ENCODE measurements around the gene BTF3. TPM values are rescaled to one million over a fixed set of nuclear protein-coding genes. Genes with fewer than 3 reads are reported as not detected.

The BTF3 gene
- total RNA-seq, 1 donor from 2014 or later, result 332 TPM

- DNase-seq, result no peak
Observed at GRCh38 chr5:73525606-73526203, 27.5 kb downstream of the BTF3 start.

GRCh38 chr5:73528248-73528647 lies 30.0 kb downstream of the BTF3 start:
- DNase-seq, result no peak

GRCh38 chr5:73529081-73529480 lies 30.8 kb downstream of the BTF3 start:
- no peak for DNase-seq

- no peak for DNase-seq
Observed at GRCh38 chr5:73531356-73531755, 33.1 kb downstream of the BTF3 start.

- no peak for DNase-seq
Observed at GRCh38 chr5:73532195-73532594, 34.0 kb downstream of the BTF3 start.

GRCh38 chr5:73534011-73534644 lies 35.9 kb downstream of the BTF3 start:
- DNase-seq, result no peak

- no peak for DNase-seq
Observed at GRCh38 chr5:73534971-73535370, 36.7 kb downstream of the BTF3 start.

- no peak for DNase-seq
Observed at GRCh38 chr5:73539730-73540129, 41.5 kb downstream of the BTF3 start.

GRCh38 chr5:73540192-73540591 lies 42.0 kb downstream of the BTF3 start:
- no peak for DNase-seq

- DNase-seq, result no peak
Observed at GRCh38 chr5:73542020-73542419, 43.8 kb downstream of the BTF3 start.

- DNase-seq, result peak; percentile 67
Observed at GRCh38 chr5:73544429-73545402, 46.5 kb downstream of the BTF3 start.

GRCh38 chr5:73545403-73545779 lies 47.1 kb downstream of the BTF3 start:
- no peak for DNase-seq

- no peak for DNase-seq
Observed at GRCh38 chr5:73550016-73550415, 51.8 kb downstream of the BTF3 start.

GRCh38 chr5:73552642-73553041 lies 54.4 kb downstream of the BTF3 start:
- DNase-seq, result no peak

Other genes starting within 250 kb of the BTF3 start
- gene FOXD1, start 49.7 kb upstream of the BTF3 start, total RNA-seq, result 5.1 TPM
- 40.8 TPM for gene ANKRA2, start 67.2 kb downstream of the BTF3 start, total RNA-seq
- gene UTP15, start 67.3 kb downstream of the BTF3 start, total RNA-seq, result 30.9 TPM
- 22.0 TPM for gene ARHGEF28, start 127.8 kb downstream of the BTF3 start, total RNA-seq

Measured in tongue (tissue), 2 donors.